Gastroesophageal sphincter (tissue), 3 donors: ENCODE measurements around the gene SEMA7A.

Experiments used
- CTCF ChIP-seq, 4 experiments: fragments of 200-600 bp in 2 of 4; fragments of 450-650 bp in 2 of 4; sonication (generic) in 1 of 4; IDR thresholded peaks; one replicate each; pipeline ENCODE4 v1.5.1; 2017 to 2019; ENCODE audit warnings: antibody characterized with exemption in 4 of 4, mild to moderate bottlenecking in 2 of 4, moderate library complexity in 2 of 4
- POLR2A ChIP-seq, 2 donors: fragments of 450-650 bp; IDR thresholded peaks; one replicate each; pipeline ENCODE4 v1.6.1; 2017; ENCODE audit warnings: antibody characterized with exemption in 2 of 2, mild to moderate bottlenecking in 2 of 2, moderate library complexity in 1 of 2
- POLR2AphosphoS5 ChIP-seq: sonication (generic); formaldehyde crosslinking; IDR thresholded peaks from one replicate; pipeline ENCODE4 v1.6.1; 2017; ENCODE audit warnings: antibody characterized with exemption

- TF ChIP-seq POLR2AphosphoS5 (no peak), POLR2A (IDR thresholded peaks at IDR 0.05) (no peak), CTCF (IDR thresholded peaks at IDR 0.05) (no peak)
Measured at GRCh38 chr15:74408815-74409214, 24.9 kb downstream of the SEMA7A start.
